Measurements from ENCODE around the gene MCF2L2.

Gene MCF2L2

GRCh38 chr3:183160616-183161015, 267.8 kb downstream of the MCF2L2 start:
- no peak for TF ChIP-seq SIN3A (IDR thresholded peaks at IDR 0.05; ENCODE audit: borderline replicate concordance, insufficient read depth, low read length)
- no peak for TF ChIP-seq TAF1 (IDR thresholded peaks at IDR 0.05; ENCODE audit: borderline replicate concordance, insufficient read depth, low read length)
- TF ChIP-seq REST (IDR thresholded peaks at IDR 0.05; ENCODE audit: insufficient read depth in 1 of 2, low read depth in 2 of 2, low read length in 2 of 2): no peak
- no peak for TF ChIP-seq POLR2AphosphoS5 (IDR thresholded peaks at IDR 0.05; ENCODE audit: low read depth, low read length)
- TF ChIP-seq FOXP2 (optimal IDR thresholded peaks at IDR 0.05; ENCODE audit: borderline replicate concordance, extremely low read depth, extremely low read length, insufficient read depth): no peak

- TF ChIP-seq SIN3A (IDR thresholded peaks at IDR 0.05; ENCODE audit: borderline replicate concordance, insufficient read depth, low read length): no peak
- TF ChIP-seq FOXP2 (optimal IDR thresholded peaks at IDR 0.05; ENCODE audit: borderline replicate concordance, extremely low read depth, extremely low read length, insufficient read depth): no peak
- no peak for TF ChIP-seq REST (IDR thresholded peaks at IDR 0.05; ENCODE audit: insufficient read depth in 1 of 2, low read depth in 2 of 2, low read length in 2 of 2)
- no peak for TF ChIP-seq POLR2AphosphoS5 (IDR thresholded peaks at IDR 0.05; ENCODE audit: low read depth, low read length)
- no peak for TF ChIP-seq TAF1 (IDR thresholded peaks at IDR 0.05; ENCODE audit: borderline replicate concordance, insufficient read depth, low read length)
Measured at GRCh38 chr3:183159333-183159732, 269.1 kb downstream of the MCF2L2 start.

- TF ChIP-seq TAF1 (IDR thresholded peaks at IDR 0.05; ENCODE audit: borderline replicate concordance, insufficient read depth, low read length): no peak
- no peak for TF ChIP-seq SIN3A (IDR thresholded peaks at IDR 0.05; ENCODE audit: borderline replicate concordance, insufficient read depth, low read length)
- TF ChIP-seq FOXP2 (optimal IDR thresholded peaks at IDR 0.05; ENCODE audit: borderline replicate concordance, extremely low read depth, extremely low read length, insufficient read depth): no peak
- TF ChIP-seq POLR2AphosphoS5 (IDR thresholded peaks at IDR 0.05; ENCODE audit: low read depth, low read length): no peak
- TF ChIP-seq REST (IDR thresholded peaks at IDR 0.05; ENCODE audit: insufficient read depth in 1 of 2, low read depth in 2 of 2, low read length in 2 of 2): no peak
Measured at GRCh38 chr3:183158551-183159006, 269.8 kb downstream of the MCF2L2 start.

- TF ChIP-seq TAF1 (IDR thresholded peaks at IDR 0.05; ENCODE audit: borderline replicate concordance, insufficient read depth, low read length): no peak
- no peak for TF ChIP-seq FOXP2 (optimal IDR thresholded peaks at IDR 0.05; ENCODE audit: borderline replicate concordance, extremely low read depth, extremely low read length, insufficient read depth)
- TF ChIP-seq SIN3A (IDR thresholded peaks at IDR 0.05; ENCODE audit: borderline replicate concordance, insufficient read depth, low read length): no peak
- no peak for TF ChIP-seq REST (IDR thresholded peaks at IDR 0.05; ENCODE audit: insufficient read depth in 1 of 2, low read depth in 2 of 2, low read length in 2 of 2)
- no peak for TF ChIP-seq POLR2AphosphoS5 (IDR thresholded peaks at IDR 0.05; ENCODE audit: low read depth, low read length)
Measured at GRCh38 chr3:183158113-183158512, 270.3 kb downstream of the MCF2L2 start.

- TF ChIP-seq FOXP2 (optimal IDR thresholded peaks at IDR 0.05; ENCODE audit: borderline replicate concordance, extremely low read depth, extremely low read length, insufficient read depth): no peak
- no peak for TF ChIP-seq SIN3A (IDR thresholded peaks at IDR 0.05; ENCODE audit: borderline replicate concordance, insufficient read depth, low read length)
- no peak for TF ChIP-seq REST (IDR thresholded peaks at IDR 0.05; ENCODE audit: insufficient read depth in 1 of 2, low read depth in 2 of 2, low read length in 2 of 2)
- TF ChIP-seq TAF1 (IDR thresholded peaks at IDR 0.05; ENCODE audit: borderline replicate concordance, insufficient read depth, low read length): no peak
- TF ChIP-seq POLR2AphosphoS5 (IDR thresholded peaks at IDR 0.05; ENCODE audit: low read depth, low read length): no peak
Measured at GRCh38 chr3:183156266-183156665, 272.2 kb downstream of the MCF2L2 start.

All from PFSK-1 (cell line).